Mucosa of descending colon (tissue), 3 donors: ENCODE data around the gene CKMT1A. TPM values are rescaled to one million over a fixed set of nuclear protein-coding genes. Genes with fewer than 3 reads are reported as not detected.

Experiments used
- ATAC-seq: fragments of 200-7000 bp; cut with Tn5 transposase; one replicate; pipeline ENCODE4 v1.9.1; 2020; ENCODE audit warnings: mild to moderate bottlenecking, moderate library complexity
- DNase-seq, 3 donors: peaks; one replicate each; pipeline ENCODE4 v3.0.0-alpha.2; 2020
- H3K36me3 ChIP-seq: fragments of 200-600 bp; one replicate; pipeline ENCODE4 v1.8.0; 2021; ENCODE audit warnings: low read depth, mild to moderate bottlenecking
- H3K4me1 ChIP-seq: fragments of 200-600 bp; one replicate; pipeline ENCODE4 v1.8.0; 2021; ENCODE audit warnings: low read depth, mild to moderate bottlenecking
- H3K4me3 ChIP-seq: fragments of 200-600 bp; one replicate; pipeline ENCODE4 v1.8.0; 2021; ENCODE audit warnings: mild to moderate bottlenecking
- H3K9me3 ChIP-seq: fragments of 200-600 bp; one replicate; pipeline ENCODE4 v1.8.0; 2021; ENCODE audit warnings: mild to moderate bottlenecking
- CTCF ChIP-seq: fragments of 200-600 bp; IDR thresholded peaks from one replicate; pipeline ENCODE4 v1.8.0; 2022; ENCODE audit warnings: antibody characterized with exemption, mild to moderate bottlenecking
- intact Hi-C, 2 donors: fragments of 100-400 bp; cut with DNase I in 1 of 2; cut with micrococcal nuclease in 1 of 2; formaldehyde crosslinking; loops; one replicate each; pipeline versions ENCODE4 v1.11.0 to v1.11.1; 2022; cut with DNase I, micrococcal nuclease
- total RNA-seq, 3 donors: library from RNA; stranded (reverse); fragmentation: NEBNext Ultra II Directional in 2 of 3; extraction: Animal tissue kit (Norgen Biotek cat#: 25700) in 2 of 3; gene quantifications; one replicate each; pipeline versions ENCODE4 v1.2.1 to v1.2.4, GENCODE V29; 2021 to 2023
- donor health status: DM: no; HTN: no; CAD: no; lungs with moderate emphysema.
- donor health status: DM: no; HTN: no; CAD: no.
- donor health status: DM: no; HTN: yes; CAD: no.

CKMT1A gene
- total RNA-seq, 3 donors from 2014 or later: 87.0 to 225 (median 215) TPM

- Histone ChIP-seq H3K9me3 (no peaks in the 10 kb centered on the region), H3K4me1 (peaks cover 23% of the 10 kb centered on the region), H3K36me3 (no peaks in the 10 kb centered on the region), H3K4me3 (no peak overlapping the region)
- intact Hi-C loops: no loop called here
- no peak for TF ChIP-seq CTCF
- no peak for ATAC-seq
- no peak for DNase-seq
These were observed 54.7 kb downstream of the CKMT1A start for GRCh38 chr15:43748376-43748775.

Other genes with a start within 250 kb of the CKMT1A start
- gene TP53BP1, start 200.7 kb upstream of the CKMT1A start, total RNA-seq: 10 to 100 TPM; 31.8 to 46.5 (median 41.6) TPM
- gene MAP1A, start 176.3 kb upstream of the CKMT1A start, total RNA-seq: 10 to 100 TPM in 1 of 3 donors, 1 to 10 TPM in 2; 1.9 to 59.4 (median 7.9) TPM
- 100 to 1,000 TPM in 1 of 3 donors, 10 to 100 TPM in 2; 65.2 to 126 (median 87.7) TPM for gene PPIP5K1, start 103.7 kb upstream of the CKMT1A start, total RNA-seq
- gene CKMT1B, start 99.8 kb upstream of the CKMT1A start, total RNA-seq: 100 to 1,000 TPM; 105 to 242 (median 213) TPM
- 1 to 10 TPM; 1.1 to 1.4 (median 1.4) TPM for gene STRC, start 75.1 kb upstream of the CKMT1A start, total RNA-seq
- 10 to 100 TPM in 1 of 3 donors, 1 to 10 TPM in 2; 7.0 to 10.8 (median 8.0) TPM for gene CATSPER2, start 45.0 kb upstream of the CKMT1A start, total RNA-seq
- 100 to 1,000 TPM; 214 to 566 (median 262) TPM for gene PDIA3, start 52.6 kb downstream of the CKMT1A start, total RNA-seq
- 10 to 100 TPM; 18.4 to 37.4 (median 22.8) TPM for gene ELL3, start 83.1 kb downstream of the CKMT1A start, total RNA-seq
- 100 to 1,000 TPM; 712 to 944 (median 931) TPM for gene SERF2, start 98.5 kb downstream of the CKMT1A start, total RNA-seq
- under 1 TPM; 0.16 to 0.52 (median 0.29) TPM for gene SERINC4, start 106.4 kb downstream of the CKMT1A start, total RNA-seq
- gene HYPK, start 106.7 kb downstream of the CKMT1A start, total RNA-seq: 10 to 100 TPM; 10.4 to 15.5 (median 13.8) TPM
- gene MFAP1, start 130.8 kb downstream of the CKMT1A start, total RNA-seq: 10 to 100 TPM; 19.9 to 22.6 (median 20.9) TPM
- gene WDR76, start 133.1 kb downstream of the CKMT1A start, total RNA-seq: 1 to 10 TPM; 4.1 to 9.1 (median 8.0) TPM